HCT116 (cell line): ENCODE measurements around the gene MXRA5.

Experiments used
- CEBPB ChIP-seq: IDR thresholded peaks from 2 replicates; pipeline ENCODE4 v1.6.1; 2012; ENCODE audit warnings: low read depth
- POLR2A ChIP-seq: IDR thresholded peaks from 2 replicates; pipeline ENCODE4 v1.7.0; 2011; ENCODE audit warnings: borderline replicate concordance; ENCODE audit not compliant: insufficient read depth, insufficient read length; ENCODE audit errors: extremely low read depth
- YY1 ChIP-seq: IDR thresholded peaks from 2 replicates; pipeline ENCODE4 v1.6.1; 2011; ENCODE audit warnings: low read length, low read depth, moderate library complexity, mild to moderate bottlenecking; ENCODE audit not compliant: insufficient replicate concordance; ENCODE audit errors: extremely low read depth
- TF ChIP-seq, protein P1 (sequence below): IDR thresholded peaks from 2 replicates; pipeline ENCODE4 v1.6.1; 2012
- TF ChIP-seq, protein P2 (sequence below), 3 experiments: fragments of 200-600 bp in 1 of 3; sonication (generic) in 1 of 3; IDR thresholded peaks in 2 of 3; conservative IDR thresholded peaks in 1 of 3; 2 replicates each; pipeline ENCODE4 v1.5.1; 2012 to 2017; ENCODE audit warnings: low read depth in 2 of 3, low read length in 2 of 3, antibody characterized with exemption in 1 of 3, borderline replicate concordance in 1 of 3, control low read depth in 1 of 3, mild to moderate bottlenecking in 1 of 3, mixed read lengths in 1 of 3, mixed run types in 1 of 3, moderate library complexity in 1 of 3; ENCODE audit not compliant: insufficient read depth in 1 of 3
- TF ChIP-seq, protein P3 (sequence below): IDR thresholded peaks from 2 replicates; pipeline ENCODE4 v1.6.1; 2011; ENCODE audit warnings: mild to moderate bottlenecking, low read length, moderate library complexity; ENCODE audit not compliant: insufficient replicate concordance; ENCODE audit errors: extremely low read depth

DNA sequence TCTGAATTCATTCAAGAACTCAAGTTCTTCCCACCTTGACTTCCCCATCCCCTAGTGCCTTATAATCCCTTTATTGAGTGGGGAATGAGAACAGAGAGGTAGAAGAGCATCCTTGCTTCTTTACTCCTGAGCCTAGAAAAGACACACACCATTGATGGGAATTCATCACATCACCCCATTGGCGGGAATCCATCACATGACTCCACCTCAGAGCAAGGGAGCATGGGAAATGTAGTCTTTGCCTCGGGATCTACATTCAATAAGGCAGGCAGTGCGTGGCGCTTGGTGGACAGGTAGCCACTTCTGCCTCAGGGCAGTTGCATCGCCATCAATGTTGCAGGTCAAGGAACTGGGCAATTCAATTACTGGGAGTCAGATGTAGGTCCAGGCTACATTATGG lies 50.7 kb downstream of the MXRA5 start:
- TF ChIP-seq, protein P1, sequence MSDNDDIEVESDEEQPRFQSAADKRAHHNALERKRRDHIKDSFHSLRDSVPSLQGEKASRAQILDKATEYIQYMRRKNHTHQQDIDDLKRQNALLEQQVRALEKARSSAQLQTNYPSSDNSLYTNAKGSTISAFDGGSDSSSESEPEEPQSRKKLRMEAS, result no peak
- TF ChIP-seq, protein P2, sequence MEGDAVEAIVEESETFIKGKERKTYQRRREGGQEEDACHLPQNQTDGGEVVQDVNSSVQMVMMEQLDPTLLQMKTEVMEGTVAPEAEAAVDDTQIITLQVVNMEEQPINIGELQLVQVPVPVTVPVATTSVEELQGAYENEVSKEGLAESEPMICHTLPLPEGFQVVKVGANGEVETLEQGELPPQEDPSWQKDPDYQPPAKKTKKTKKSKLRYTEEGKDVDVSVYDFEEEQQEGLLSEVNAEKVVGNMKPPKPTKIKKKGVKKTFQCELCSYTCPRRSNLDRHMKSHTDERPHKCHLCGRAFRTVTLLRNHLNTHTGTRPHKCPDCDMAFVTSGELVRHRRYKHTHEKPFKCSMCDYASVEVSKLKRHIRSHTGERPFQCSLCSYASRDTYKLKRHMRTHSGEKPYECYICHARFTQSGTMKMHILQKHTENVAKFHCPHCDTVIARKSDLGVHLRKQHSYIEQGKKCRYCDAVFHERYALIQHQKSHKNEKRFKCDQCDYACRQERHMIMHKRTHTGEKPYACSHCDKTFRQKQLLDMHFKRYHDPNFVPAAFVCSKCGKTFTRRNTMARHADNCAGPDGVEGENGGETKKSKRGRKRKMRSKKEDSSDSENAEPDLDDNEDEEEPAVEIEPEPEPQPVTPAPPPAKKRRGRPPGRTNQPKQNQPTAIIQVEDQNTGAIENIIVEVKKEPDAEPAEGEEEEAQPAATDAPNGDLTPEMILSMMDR (IDR thresholded peaks at IDR 0.05 in 2 of 3, conservative IDR thresholded peaks at IDR 0.05 in 1 of 3; ENCODE audit: borderline replicate concordance in 1 of 3, insufficient read depth in 1 of 3, low read depth in 2 of 3, low read length in 2 of 3), result no peak
- TF ChIP-seq YY1 (no peak), CEBPB (no peak), POLR2A (no peak)
- TF ChIP-seq, protein P3, sequence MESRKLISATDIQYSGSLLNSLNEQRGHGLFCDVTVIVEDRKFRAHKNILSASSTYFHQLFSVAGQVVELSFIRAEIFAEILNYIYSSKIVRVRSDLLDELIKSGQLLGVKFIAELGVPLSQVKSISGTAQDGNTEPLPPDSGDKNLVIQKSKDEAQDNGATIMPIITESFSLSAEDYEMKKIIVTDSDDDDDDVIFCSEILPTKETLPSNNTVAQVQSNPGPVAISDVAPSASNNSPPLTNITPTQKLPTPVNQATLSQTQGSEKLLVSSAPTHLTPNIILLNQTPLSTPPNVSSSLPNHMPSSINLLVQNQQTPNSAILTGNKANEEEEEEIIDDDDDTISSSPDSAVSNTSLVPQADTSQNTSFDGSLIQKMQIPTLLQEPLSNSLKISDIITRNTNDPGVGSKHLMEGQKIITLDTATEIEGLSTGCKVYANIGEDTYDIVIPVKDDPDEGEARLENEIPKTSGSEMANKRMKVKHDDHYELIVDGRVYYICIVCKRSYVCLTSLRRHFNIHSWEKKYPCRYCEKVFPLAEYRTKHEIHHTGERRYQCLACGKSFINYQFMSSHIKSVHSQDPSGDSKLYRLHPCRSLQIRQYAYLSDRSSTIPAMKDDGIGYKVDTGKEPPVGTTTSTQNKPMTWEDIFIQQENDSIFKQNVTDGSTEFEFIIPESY, result no peak
